Stimulated activated naive CD8-positive, alpha-beta T cell treated with anti-CD3 and anti-CD28 coated beads, Interleukin-15, amount 100 ng/mL, for 72 hours (primary cell): ENCODE measurements around the gene FXYD3.

ENCODE experiments used
- ATAC-seq: fragments of 150-1000 bp; cut with Tn5 transposase; 2 replicates; pipeline ENCODE4 v1.10.0; 2021; ENCODE audit warnings: mild to moderate bottlenecking, moderate library complexity
- DNase-seq, 2 donors: peaks; one replicate each; pipeline ENCODE4 v3.0.0; 2021 to 2022
- H3K27ac Mint-ChIP-seq, 2 donors: one replicate each; pipeline ENCODE4 v1.8.0; 2022; ENCODE audit warnings: mild to moderate bottlenecking in 2 of 2, mixed read lengths in 2 of 2, moderate library complexity in 2 of 2
- H3K27me3 Mint-ChIP-seq: one replicate; pipeline ENCODE4 v1.8.0; 2022; ENCODE audit warnings: mixed read lengths
- H3K4me1 Mint-ChIP-seq: one replicate; pipeline ENCODE4 v1.8.0; 2022; ENCODE audit warnings: mild to moderate bottlenecking, mixed read lengths
- H3K4me3 Mint-ChIP-seq, 2 donors: one replicate each; pipeline ENCODE4 v1.8.0; 2022; ENCODE audit warnings: mild to moderate bottlenecking in 2 of 2, mixed read lengths in 2 of 2, moderate library complexity in 1 of 2
- H3K9me3 Mint-ChIP-seq, 2 donors: one replicate each; pipeline ENCODE4 v1.8.0; 2022; ENCODE audit warnings: mixed read lengths in 2 of 2

FXYD3 gene

GRCh38 chr19:35080613-35081170 lies 34.9 kb upstream of the FXYD3 start:
- Mint-ChIP-seq H3K4me1 (no peaks in the 10 kb centered on the region), H3K27me3 (no peaks in the 10 kb centered on the region), H3K27ac (no peak overlapping the region), H3K4me3 (no peak overlapping the region), H3K9me3 (no peaks in the 10 kb centered on the region)
- DNase-seq (no peak), ATAC-seq (no peak)

GRCh38 chr19:35081201-35081600 lies 34.4 kb upstream of the FXYD3 start:
- Mint-ChIP-seq H3K27me3 (no peaks in the 10 kb centered on the region), H3K4me1 (no peaks in the 10 kb centered on the region), H3K4me3 (no peak overlapping the region), H3K9me3 (no peaks in the 10 kb centered on the region), H3K27ac (no peak overlapping the region)
- DNase-seq (no peak), ATAC-seq (no peak)

GRCh38 chr19:35083691-35084508 lies 31.7 kb upstream of the FXYD3 start:
- ATAC-seq (no peak), DNase-seq (no peak)
- no peak overlapping the region for H3K4me3 Mint-ChIP-seq
- H3K27me3 Mint-ChIP-seq = no peaks in the 10 kb centered on the region
- peak overlapping the region in 1 of 2 donors; percentile 67 for H3K27ac Mint-ChIP-seq
- H3K4me1 Mint-ChIP-seq = no peaks in the 10 kb centered on the region
- H3K9me3 Mint-ChIP-seq = no peaks in the 10 kb centered on the region

GRCh38 chr19:35084509-35084762 lies 31.2 kb upstream of the FXYD3 start:
- ATAC-seq (no peak), DNase-seq (no peak)
- Mint-ChIP-seq H3K4me1 (no peaks in the 10 kb centered on the region), H3K27me3 (no peaks in the 10 kb centered on the region), H3K27ac (no peak overlapping the region), H3K4me3 (no peak overlapping the region), H3K9me3 (no peaks in the 10 kb centered on the region)

- Mint-ChIP-seq H3K4me3 (no peak overlapping the region), H3K9me3 (no peaks in the 10 kb centered on the region), H3K4me1 (peaks cover 5% of the 10 kb centered on the region), H3K27me3 (no peaks in the 10 kb centered on the region), H3K27ac (no peak overlapping the region)
- DNase-seq (no peak), ATAC-seq (no peak)
Measured at GRCh38 chr19:35085947-35086346, 29.7 kb upstream of the FXYD3 start.

- peaks cover 5% of the 10 kb centered on the region for H3K4me1 Mint-ChIP-seq
- no peak overlapping the region for H3K27ac Mint-ChIP-seq
- no peaks in the 10 kb centered on the region for H3K9me3 Mint-ChIP-seq
- no peaks in the 10 kb centered on the region for H3K27me3 Mint-ChIP-seq
- no peak overlapping the region for H3K4me3 Mint-ChIP-seq
- ATAC-seq (no peak), DNase-seq (no peak)
Measured at GRCh38 chr19:35086455-35086854, 29.2 kb upstream of the FXYD3 start.

- ATAC-seq (no peak), DNase-seq (no peak)
- H3K27me3 Mint-ChIP-seq = no peaks in the 10 kb centered on the region
- no peaks in the 10 kb centered on the region for H3K9me3 Mint-ChIP-seq
- no peak overlapping the region for H3K4me3 Mint-ChIP-seq
- no peak overlapping the region for H3K27ac Mint-ChIP-seq
- peaks cover 5% of the 10 kb centered on the region for H3K4me1 Mint-ChIP-seq
Measured at GRCh38 chr19:35087393-35087792, 28.2 kb upstream of the FXYD3 start.

GRCh38 chr19:35088131-35088913 lies 27.3 kb upstream of the FXYD3 start:
- no peak overlapping the region for H3K27ac Mint-ChIP-seq
- no peaks in the 10 kb centered on the region for H3K27me3 Mint-ChIP-seq
- DNase-seq (no peak), ATAC-seq (no peak)
- H3K4me3 Mint-ChIP-seq = no peak overlapping the region
- no peaks in the 10 kb centered on the region for H3K9me3 Mint-ChIP-seq
- H3K4me1 Mint-ChIP-seq = peaks cover 5% of the 10 kb centered on the region

- Mint-ChIP-seq H3K4me1 (peaks cover 5% of the 10 kb centered on the region), H3K9me3 (no peaks in the 10 kb centered on the region), H3K27me3 (no peaks in the 10 kb centered on the region), H3K4me3 (no peak overlapping the region), H3K27ac (no peak overlapping the region)
- no peak for DNase-seq
- no peak for ATAC-seq
Measured at GRCh38 chr19:35089554-35089953, 26.1 kb upstream of the FXYD3 start.

- no peaks in the 10 kb centered on the region for H3K27me3 Mint-ChIP-seq
- no peak overlapping the region for H3K27ac Mint-ChIP-seq
- no peak for DNase-seq
- peaks cover 5% of the 10 kb centered on the region for H3K4me1 Mint-ChIP-seq
- no peak for ATAC-seq
- H3K9me3 Mint-ChIP-seq = no peaks in the 10 kb centered on the region
- H3K4me3 Mint-ChIP-seq = no peak overlapping the region
Measured at GRCh38 chr19:35090160-35090505, 25.5 kb upstream of the FXYD3 start.

- Mint-ChIP-seq H3K27me3 (no peaks in the 10 kb centered on the region), H3K4me3 (no peak overlapping the region), H3K4me1 (peaks cover 5% of the 10 kb centered on the region), H3K9me3 (no peaks in the 10 kb centered on the region), H3K27ac (no peak overlapping the region)
- DNase-seq = peak in 1 of 2 donors; percentile 28
- ATAC-seq = peak; percentile 82
Measured at GRCh38 chr19:35090506-35091214, 25.0 kb upstream of the FXYD3 start.

GRCh38 chr19:35093430-35093829 lies 22.2 kb upstream of the FXYD3 start:
- Mint-ChIP-seq H3K27ac (no peak overlapping the region), H3K27me3 (no peaks in the 10 kb centered on the region), H3K9me3 (no peaks in the 10 kb centered on the region), H3K4me1 (peaks cover 5% of the 10 kb centered on the region), H3K4me3 (no peak overlapping the region)
- ATAC-seq (no peak), DNase-seq (no peak)

GRCh38 chr19:35093941-35094647 lies 21.5 kb upstream of the FXYD3 start:
- Mint-ChIP-seq H3K9me3 (no peaks in the 10 kb centered on the region), H3K27me3 (no peaks in the 10 kb centered on the region), H3K27ac (peak overlapping the region in 1 of 2 donors; percentile 54), H3K4me1 (peaks cover 5% of the 10 kb centered on the region), H3K4me3 (no peak overlapping the region)
- DNase-seq = no peak
- no peak for ATAC-seq

GRCh38 chr19:35094656-35095055 lies 21.0 kb upstream of the FXYD3 start:
- Mint-ChIP-seq H3K27ac (peak overlapping the region in 1 of 2 donors; percentile 54), H3K4me3 (no peak overlapping the region), H3K4me1 (peaks cover 5% of the 10 kb centered on the region), H3K27me3 (no peaks in the 10 kb centered on the region), H3K9me3 (no peaks in the 10 kb centered on the region)
- DNase-seq (no peak), ATAC-seq (no peak)

- DNase-seq = no peak
Measured at GRCh38 chr19:35095667-35096368, 19.8 kb upstream of the FXYD3 start.

More at GRCh38 chr19:35095667-35096368, 19.8 kb upstream of the FXYD3 start:
- H3K27me3 Mint-ChIP-seq = no peaks in the 10 kb centered on the region
- no peaks in the 10 kb centered on the region for H3K9me3 Mint-ChIP-seq
- peak overlapping the region; percentile 3 to 20 for H3K27ac Mint-ChIP-seq
- no peak for ATAC-seq
- H3K4me3 Mint-ChIP-seq = no peak overlapping the region
- H3K4me1 Mint-ChIP-seq = peaks cover under 1% of the 10 kb centered on the region
